Gastrocnemius medialis (tissue), 4 donors: ENCODE data around the gene ARHGEF4. TPM values are rescaled to one million over a fixed set of nuclear protein-coding genes. Genes with fewer than 3 reads are reported as not detected.
"Not testable (repeated sequence)": the region's sequence is repeated elsewhere in the genome, so short reads cannot be mapped to it uniquely, and the experiment has no call there.

ENCODE experiments used
- ATAC-seq, 2 donors: fragments of 150-250 bp; one replicate each; pipeline ENCODE4 v1.9.1; 2016
- DNase-seq, 2 donors: peaks; one replicate each; pipeline ENCODE4 v3.0.0-alpha.2; 2019
- H3K27ac ChIP-seq, 4 donors: fragments of 200-600 bp; sonication (generic); 1 replicate in 1 of 4; 2 replicates in 3 of 4; pipeline ENCODE4 v1.5.1; 2016 to 2018; ENCODE audit warnings: mild to moderate bottlenecking in 2 of 4, moderate library complexity in 1 of 4
- H3K27me3 ChIP-seq, 3 donors: fragments of 200-600 bp; sonication (generic) in 2 of 3; 1 replicate in 1 of 3; 2 replicates in 2 of 3; pipeline versions ENCODE4 v1.5.1 to v1.6.0; 2016 to 2019; ENCODE audit warnings: mild to moderate bottlenecking in 1 of 3, moderate library complexity in 1 of 3
- H3K36me3 ChIP-seq, 2 donors: fragments of 200-600 bp; sonication (generic) in 1 of 2; one replicate each; pipeline ENCODE4 v1.5.1; 2017 to 2018
- H3K4me1 ChIP-seq, 2 donors: fragments of 200-600 bp; sonication (generic) in 1 of 2; one replicate each; pipeline ENCODE4 v1.5.1; 2016 to 2017; ENCODE audit warnings: mild to moderate bottlenecking in 2 of 2
- H3K4me3 ChIP-seq, 4 donors: fragments of 200-600 bp; sonication (generic) in 3 of 4; 1 replicate in 1 of 4; 2 replicates in 3 of 4; pipeline ENCODE4 v1.5.1; 2016 to 2019; ENCODE audit warnings: mild to moderate bottlenecking in 2 of 4
- H3K9me3 ChIP-seq, 3 donors: fragments of 200-600 bp; sonication (generic) in 2 of 3; 1 replicate in 1 of 3; 2 replicates in 2 of 3; pipeline ENCODE4 v1.5.1; 2016 to 2019
- CTCF ChIP-seq, 5 experiments: fragments of 450-650 bp in 3 of 5; fragments of 200-600 bp in 2 of 5; sonication (generic) in 2 of 5; IDR thresholded peaks in 4 of 5; conservative IDR thresholded peaks in 1 of 5; 1 replicate in 4 of 5; 2 replicates in 1 of 5; pipeline ENCODE4 v1.5.1; 2016 to 2019; ENCODE audit warnings: antibody characterized with exemption in 5 of 5, mild to moderate bottlenecking in 3 of 5, moderate library complexity in 3 of 5
- POLR2A ChIP-seq, 2 donors: fragments of 450-650 bp; IDR thresholded peaks; one replicate each; pipeline ENCODE4 v1.6.1; 2017; ENCODE audit warnings: antibody characterized with exemption in 2 of 2, mild to moderate bottlenecking in 2 of 2, moderate library complexity in 2 of 2
- in situ Hi-C, 4 donors: fragments of 200-750 bp; cut with MboI; loops; one replicate each; pipeline versions ENCODE4 v1.15.0 to v1.8.0; 2017; ENCODE audit warnings: low sequenced_read_pairs in 4 of 4
- intact Hi-C: fragments of 100-400 bp; cut with DNase I; formaldehyde crosslinking; loops from one replicate; pipeline ENCODE4 v1.15.1; 2023; ENCODE audit warnings: low total_unique reads
- total RNA-seq, 4 donors: library from RNA; depleted of rRNA; stranded (reverse); fragments of >200 nt; gene quantifications; one replicate each; pipeline versions ENCODE4 v1.1.0 to v1.2.3, GENCODE V29; 2016

ARHGEF4 gene
- total RNA-seq, 4 donors from 2014 or later: 1.0 to 14.8 (median 5.1) TPM

- intact Hi-C loops: no loop called here
- H3K27ac ChIP-seq: no peak overlapping the region
- no peaks in the 10 kb centered on the region for H3K4me1 ChIP-seq
- no peak overlapping the region for H3K4me3 ChIP-seq
- H3K9me3 ChIP-seq: no peaks in the 10 kb centered on the region
- TF ChIP-seq POLR2A (IDR thresholded peaks at IDR 0.05): no peak
- TF ChIP-seq CTCF (IDR thresholded peaks at IDR 0.05 in 4 of 5, conservative IDR thresholded peaks at IDR 0.05 in 1 of 5): no peak
- no peak for ATAC-seq
- in situ Hi-C loops: no loop called here
- H3K27me3 ChIP-seq: no peaks in the 10 kb centered on the region
- DNase-seq: no peak
- no peaks in the 10 kb centered on the region for H3K36me3 ChIP-seq
Observed at GRCh38 chr2:130896813-130897212, 60.1 kb downstream of the ARHGEF4 start.

GRCh38 chr2:130898553-130898952 lies 61.8 kb downstream of the ARHGEF4 start:
- in situ Hi-C loops: no loop called here
- no peaks in the 10 kb centered on the region for H3K27me3 ChIP-seq
- intact Hi-C loops: no loop called here
- ATAC-seq (no peak), DNase-seq (no peak)
- no peaks in the 10 kb centered on the region for H3K9me3 ChIP-seq
- no peak overlapping the region for H3K27ac ChIP-seq
- no peak for TF ChIP-seq POLR2A (IDR thresholded peaks at IDR 0.05)
- no peak for TF ChIP-seq CTCF (IDR thresholded peaks at IDR 0.05 in 4 of 5, conservative IDR thresholded peaks at IDR 0.05 in 1 of 5)
- H3K4me3 ChIP-seq: no peak overlapping the region
- H3K4me1 ChIP-seq: no peaks in the 10 kb centered on the region
- H3K36me3 ChIP-seq: no peaks in the 10 kb centered on the region

- ATAC-seq (no peak), DNase-seq (no peak)
- Histone ChIP-seq H3K27ac (no peak overlapping the region), H3K27me3 (no peaks in the 10 kb centered on the region), H3K9me3 (no peaks in the 10 kb centered on the region), H3K36me3 (no peaks in the 10 kb centered on the region), H3K4me1 (no peaks in the 10 kb centered on the region), H3K4me3 (no peak overlapping the region)
- in situ Hi-C loops (no loop called here), intact Hi-C loops (no loop called here)
- no peak for TF ChIP-seq CTCF (IDR thresholded peaks at IDR 0.05 in 4 of 5, conservative IDR thresholded peaks at IDR 0.05 in 1 of 5)
- no peak for TF ChIP-seq POLR2A (IDR thresholded peaks at IDR 0.05)
Observed at GRCh38 chr2:130899306-130899705, 62.6 kb downstream of the ARHGEF4 start.

- Histone ChIP-seq H3K27me3 (peaks cover 0 to under 1% (median 0%) of the 10 kb centered on the region in 3 donors), H3K4me1 (no peaks in the 10 kb centered on the region), H3K36me3 (no peaks in the 10 kb centered on the region), H3K27ac (no peak overlapping the region), H3K9me3 (no peaks in the 10 kb centered on the region), H3K4me3 (no peak overlapping the region)
- DNase-seq: no peak
- intact Hi-C loops: no loop called here
- TF ChIP-seq CTCF (IDR thresholded peaks at IDR 0.05 in 4 of 5, conservative IDR thresholded peaks at IDR 0.05 in 1 of 5) (no peak), POLR2A (IDR thresholded peaks at IDR 0.05) (no peak)
- no peak for ATAC-seq
- in situ Hi-C loops: no loop called here
Observed at GRCh38 chr2:130901061-130901460, 64.3 kb downstream of the ARHGEF4 start.

- in situ Hi-C loops, ATAC-seq, H3K36me3 ChIP-seq, H3K4me3 ChIP-seq, DNase-seq, H3K27ac ChIP-seq, H3K4me1 ChIP-seq, H3K27me3 ChIP-seq, intact Hi-C loops, H3K9me3 ChIP-seq: not testable (repeated sequence)
Observed at GRCh38 chr2:130901626-130902025, 64.9 kb downstream of the ARHGEF4 start.
